ENCODE measurements around the gene DGKZ. TPM values are rescaled to one million over a fixed set of nuclear protein-coding genes. Genes with fewer than 3 reads are reported as not detected.

The DGKZ gene
- total RNA-seq = 78.8 TPM

GRCh38 chr11:46346886-46347636, at the start of gene DGKZ:
DGKZ (plus strand) TSS chr11:46347463; CDS start chr11:46347660, 197 bp downstream.
- no peaks in the 10 kb centered on the region for H3K36me3 ChIP-seq
- H3K9me3 ChIP-seq = no peaks in the 10 kb centered on the region
- TF ChIP-seq POLR2AphosphoS5 (IDR thresholded peaks at IDR 0.05; ENCODE audit: insufficient read depth in 1 of 2, low read depth in 1 of 2) (peak in 1 of 2 donors; percentile 56), CTCF (IDR thresholded peaks at IDR 0.05) (peak; percentile 55 to 60 (median 57)), POLR2A (IDR thresholded peaks at IDR 0.05) (no peak)
- no peaks in the 10 kb centered on the region for H3K27me3 ChIP-seq
- peak within 1 kb of the TSS; percentile 76 for H3K27ac ChIP-seq
- H3K4me1 ChIP-seq = peaks cover 60% of the 10 kb centered on the region
- H3K4me3 ChIP-seq = peak within 1 kb of the TSS; percentile 75 to 92
- DNase-seq (ENCODE audit: extremely low spot score in 2 of 2) = no peak
- intact Hi-C loops (cut with DNase I) = no loop called here

- peaks cover 0 to 5% of the 10 kb centered on the region in 2 donors for H3K36me3 ChIP-seq
- no peaks in the 10 kb centered on the region for H3K9me3 ChIP-seq
- intact Hi-C loops (cut with DNase I) = no loop called here
- H3K27me3 ChIP-seq = no peaks in the 10 kb centered on the region
- H3K4me3 ChIP-seq = no peak overlapping the region
- no peak for TF ChIP-seq CTCF (IDR thresholded peaks at IDR 0.05)
- TF ChIP-seq POLR2AphosphoS5 (IDR thresholded peaks at IDR 0.05; ENCODE audit: insufficient read depth in 1 of 2, low read depth in 1 of 2) = peak in 1 of 2 donors; percentile 71
- TF ChIP-seq POLR2A (IDR thresholded peaks at IDR 0.05) = no peak
- peak overlapping the region; percentile 89 for H3K27ac ChIP-seq
- H3K4me1 ChIP-seq = peaks cover 47% of the 10 kb centered on the region
- DNase-seq (ENCODE audit: extremely low spot score in 2 of 2) = no peak
Observed at GRCh38 chr11:46298699-46299433, 48.4 kb upstream of the DGKZ start.

DNA sequence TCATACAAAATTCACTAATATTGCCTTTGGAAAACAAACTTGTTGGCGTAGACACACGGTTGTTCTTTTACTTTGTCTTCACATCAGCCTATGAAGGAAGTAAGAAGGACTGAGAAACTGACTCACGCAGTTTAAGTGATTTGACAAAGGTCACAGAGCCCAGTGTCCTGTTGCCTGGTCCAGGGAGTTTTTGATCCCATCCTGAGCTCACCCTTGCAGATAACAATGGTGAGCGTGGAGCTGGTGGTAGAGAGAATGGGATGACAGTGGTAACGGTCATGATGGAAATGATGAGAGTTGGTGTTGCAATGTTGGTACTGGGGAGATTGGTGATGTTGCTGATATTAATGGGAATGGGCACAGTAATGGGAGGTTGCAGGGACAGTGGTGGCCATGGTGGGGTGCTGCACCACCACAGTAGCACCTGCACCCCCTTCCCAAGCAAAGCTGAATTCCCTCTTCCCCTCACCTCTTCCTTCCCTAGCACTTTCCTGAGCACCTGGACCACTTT, 47.8 kb upstream of the DGKZ start:
- Histone ChIP-seq H3K9me3 (no peaks in the 10 kb centered on the region), H3K4me1 (peaks cover 41% of the 10 kb centered on the region), H3K27me3 (no peaks in the 10 kb centered on the region), H3K27ac (peak overlapping the region; percentile 89), H3K4me3 (no peak overlapping the region), H3K36me3 (peaks cover 0 to 5% of the 10 kb centered on the region in 2 donors)
- no peak for TF ChIP-seq CTCF (IDR thresholded peaks at IDR 0.05)
- no peak for TF ChIP-seq POLR2A (IDR thresholded peaks at IDR 0.05)
- TF ChIP-seq POLR2AphosphoS5 (IDR thresholded peaks at IDR 0.05; ENCODE audit: insufficient read depth in 1 of 2, low read depth in 1 of 2) = no peak
- intact Hi-C loops (cut with DNase I) = no loop called here
- no peak for DNase-seq (ENCODE audit: extremely low spot score in 2 of 2)

GRCh38 chr11:46300270-46300669, 47.0 kb upstream of the DGKZ start:
- no peak for DNase-seq (ENCODE audit: extremely low spot score in 2 of 2)
- TF ChIP-seq CTCF (IDR thresholded peaks at IDR 0.05) (no peak), POLR2A (IDR thresholded peaks at IDR 0.05) (no peak), POLR2AphosphoS5 (IDR thresholded peaks at IDR 0.05; ENCODE audit: insufficient read depth in 1 of 2, low read depth in 1 of 2) (no peak)
- Histone ChIP-seq H3K27me3 (no peaks in the 10 kb centered on the region), H3K9me3 (no peaks in the 10 kb centered on the region), H3K27ac (peak overlapping the region; percentile 89), H3K4me1 (peaks cover 33% of the 10 kb centered on the region), H3K36me3 (peaks cover 0 to 5% of the 10 kb centered on the region in 2 donors), H3K4me3 (no peak overlapping the region)
- intact Hi-C loops (cut with DNase I) = no loop called here

Data from vagina (tissue), 2 donors.